Measurements from ENCODE around the gene PRKACB.
"Not testable (repeated sequence)": the region's sequence is repeated elsewhere in the genome, so short reads cannot be mapped to it uniquely, and the experiment has no call there.

PRKACB gene

GRCh38 chr1:84143796-84144565 is at the start of gene PRKACB:
Gene PRKACB, plus strand, starts transcription at chr1:84144271. Its CDS starts 91 bp downstream, at chr1:84144362.
- no peak within 1 kb of the TSS for H3K4me3 ChIP-seq (ENCODE audit: low read depth, low read length)

GRCh38 chr1:84095308-84095707 is 48.8 kb upstream of the PRKACB start:
- H3K4me3 ChIP-seq (ENCODE audit: low read depth, low read length), result no peak overlapping the region

DNA sequence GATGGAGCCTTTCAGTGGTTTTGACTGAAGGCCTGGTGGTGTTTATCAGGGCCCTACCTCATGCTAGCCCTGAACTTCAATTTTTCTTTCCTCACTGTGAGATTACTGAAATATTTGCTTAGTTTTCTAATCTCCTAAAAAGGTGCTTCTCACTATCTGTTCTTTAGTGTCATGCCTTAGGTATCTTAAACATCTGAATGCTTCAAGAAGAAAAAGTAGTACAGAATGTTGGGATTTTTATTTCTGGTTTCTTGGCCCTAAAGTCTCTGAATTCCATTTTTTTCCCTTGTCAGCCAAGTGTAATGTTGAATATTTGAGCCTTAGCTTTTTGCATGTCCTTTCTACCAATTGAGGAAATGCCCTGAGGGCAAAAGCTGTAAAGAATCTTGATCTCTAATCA is 47.9 kb upstream of the PRKACB start:
- H3K4me3 ChIP-seq (ENCODE audit: low read depth, low read length), result no peak overlapping the region

DNA sequence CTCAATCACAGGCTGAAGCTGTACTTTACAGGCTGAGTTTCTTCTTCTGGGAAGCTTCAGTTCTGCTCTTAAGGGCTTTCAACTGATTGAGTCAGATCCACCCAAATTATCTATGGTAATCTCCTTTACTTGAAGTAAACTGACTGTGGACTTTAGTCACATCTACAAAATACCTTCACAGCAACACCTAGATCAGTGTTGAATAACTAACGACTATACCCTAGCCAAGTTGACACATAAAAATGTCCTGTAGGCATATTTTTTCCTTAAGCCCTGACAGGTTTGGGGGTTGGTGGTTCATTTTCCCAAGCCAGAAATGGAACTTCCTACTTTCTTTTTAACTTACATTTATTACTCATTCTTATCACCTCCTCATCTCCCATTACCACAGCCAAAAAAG is 42.9 kb upstream of the PRKACB start:
- no peak overlapping the region for H3K4me3 ChIP-seq (ENCODE audit: low read depth, low read length)

DNA sequence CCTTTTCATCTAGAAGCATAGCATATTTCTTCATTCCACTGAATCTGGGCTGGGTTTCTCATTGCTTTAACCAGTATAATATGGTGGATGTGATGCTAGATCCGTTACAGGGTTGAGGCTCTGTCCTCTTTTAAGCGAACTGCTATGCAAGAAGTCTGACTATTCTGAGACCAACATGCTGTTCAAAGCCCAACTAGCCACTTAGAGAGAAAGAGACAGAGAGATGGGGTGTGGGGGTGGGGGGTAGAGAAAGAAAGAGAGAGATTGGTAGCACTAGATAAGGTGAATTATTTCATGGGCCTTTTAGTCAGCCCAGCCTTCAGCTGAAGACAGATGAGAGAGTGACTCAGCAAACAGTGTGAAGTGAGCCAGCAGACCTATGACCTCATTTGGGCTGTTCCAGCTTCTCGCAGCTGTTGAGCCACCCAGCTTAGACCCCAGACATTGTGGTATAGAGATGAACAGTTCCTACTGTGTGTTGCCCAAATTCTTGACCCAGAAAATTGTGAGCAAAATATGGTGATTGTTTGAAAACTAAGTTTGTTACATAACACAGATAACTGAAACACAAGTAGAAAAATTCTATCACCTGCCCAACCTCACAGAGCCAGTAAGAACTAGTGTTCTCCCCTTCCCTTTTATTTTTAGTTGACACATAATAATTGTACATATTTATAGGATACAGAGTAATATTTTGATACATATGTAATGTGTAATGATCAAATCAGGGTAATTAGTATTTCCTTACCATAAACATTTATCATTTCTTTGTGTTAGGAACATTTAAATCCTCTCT is 40.7 kb upstream of the PRKACB start:
- H3K4me3 ChIP-seq (ENCODE audit: low read depth, low read length), result no peak overlapping the region

DNA sequence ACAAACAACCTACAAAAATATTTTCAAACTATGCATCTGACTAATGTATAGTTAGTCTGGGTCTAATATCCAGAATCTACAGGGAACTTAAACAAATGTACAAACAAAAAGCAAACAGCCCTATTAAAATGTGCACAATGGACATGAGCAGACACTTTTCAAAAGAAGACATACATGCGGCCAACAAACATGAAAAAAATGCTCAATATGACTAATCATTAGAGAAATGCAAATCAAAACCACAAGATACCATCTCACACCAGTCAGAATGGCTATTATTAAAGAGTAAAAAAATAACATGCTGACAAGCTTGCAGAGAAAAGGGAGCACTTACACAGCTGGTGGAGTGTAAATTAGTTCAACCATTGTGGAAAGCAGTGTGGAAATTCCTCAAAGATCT is 36.5 kb upstream of the PRKACB start:
- H3K4me3 ChIP-seq (ENCODE audit: low read depth, low read length), result not testable (repeated sequence)

- H3K4me3 ChIP-seq (ENCODE audit: low read depth, low read length), result no peak overlapping the region
These were observed 36.1 kb upstream of the PRKACB start for GRCh38 chr1:84107955-84108354.

GRCh38 chr1:84108900-84109578 is 35.0 kb upstream of the PRKACB start:
- no peak overlapping the region for H3K4me3 ChIP-seq (ENCODE audit: low read depth, low read length)

DNA sequence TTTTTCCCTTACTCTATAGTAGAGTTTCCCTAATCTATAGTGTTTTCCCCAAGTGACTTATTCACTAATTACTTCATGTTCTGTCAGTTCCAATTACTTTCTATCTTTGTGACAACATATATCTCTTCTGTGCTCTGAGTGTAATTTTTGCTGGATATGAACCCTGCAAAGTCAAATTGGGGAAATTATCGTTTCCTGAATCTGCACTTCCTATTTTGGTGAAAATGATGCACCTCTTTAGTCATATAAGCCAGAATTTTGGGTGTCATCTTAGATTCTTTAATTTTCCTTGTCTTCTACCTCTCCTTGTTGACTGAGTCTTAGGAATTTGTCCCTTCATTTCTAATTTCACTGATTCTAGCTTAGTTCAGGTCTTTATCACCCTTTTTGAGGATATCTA is 33.4 kb upstream of the PRKACB start:
- no peak overlapping the region for H3K4me3 ChIP-seq (ENCODE audit: low read depth, low read length)

DNA sequence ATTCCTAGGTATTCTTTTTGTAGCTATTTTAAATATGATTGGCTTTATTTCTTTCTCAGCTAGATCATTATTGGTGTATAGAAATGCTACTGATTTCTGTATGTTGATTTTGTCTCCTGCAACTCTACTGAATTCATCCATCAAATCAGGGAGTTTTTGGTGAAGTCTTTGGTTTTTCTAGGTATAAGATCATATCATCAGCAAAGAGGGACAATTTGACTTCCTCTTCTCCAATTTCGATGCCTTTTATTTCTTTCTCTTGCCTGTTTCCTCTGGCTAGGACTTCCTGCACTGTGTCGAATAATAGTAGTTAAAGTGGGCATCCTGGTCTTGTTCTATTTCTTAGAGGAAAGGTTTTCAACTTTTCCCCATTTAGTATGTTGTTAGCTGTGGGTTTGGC is 27.5 kb upstream of the PRKACB start:
- H3K4me3 ChIP-seq (ENCODE audit: low read depth, low read length), result no peak overlapping the region

DNA sequence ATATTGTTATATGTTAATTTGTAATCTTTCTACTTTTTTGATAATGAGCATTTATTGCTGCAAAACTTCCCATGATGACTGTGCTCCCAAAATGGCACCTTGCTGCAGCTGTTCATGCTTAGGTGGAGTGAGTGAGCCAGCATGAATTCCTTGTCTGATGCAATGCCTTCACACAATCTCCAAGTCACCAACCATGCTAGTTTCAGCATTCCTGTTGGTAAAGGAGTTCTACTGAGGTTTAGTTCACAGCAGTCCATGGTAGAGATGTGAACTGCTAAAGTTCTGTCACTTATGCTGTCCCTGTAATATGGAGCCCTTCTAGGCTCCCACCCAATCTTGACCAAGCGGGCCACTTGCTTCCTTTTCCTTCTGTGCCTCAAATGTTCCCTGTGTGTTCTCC is 26.2 kb upstream of the PRKACB start:
- no peak overlapping the region for H3K4me3 ChIP-seq (ENCODE audit: low read depth, low read length)

DNA sequence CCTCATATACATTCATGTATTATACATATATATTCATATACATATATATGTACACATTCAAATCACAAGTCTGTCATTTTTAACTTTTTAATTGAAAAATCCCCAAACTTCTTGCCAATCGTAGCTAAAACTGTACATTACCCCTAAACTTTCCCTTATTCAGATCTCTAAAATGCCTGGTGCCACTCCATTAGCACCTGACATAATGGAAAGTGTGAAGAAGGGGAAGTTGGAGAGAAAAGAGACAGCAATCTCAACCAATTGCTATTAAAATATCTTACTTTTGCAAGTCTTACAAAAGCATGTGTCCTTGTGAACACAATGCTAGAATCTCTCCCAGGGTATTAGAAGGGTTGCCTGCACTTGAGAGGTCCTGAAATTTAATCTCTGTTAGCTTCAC is 22.7 kb upstream of the PRKACB start:
- H3K4me3 ChIP-seq (ENCODE audit: low read depth, low read length), result no peak overlapping the region

DNA sequence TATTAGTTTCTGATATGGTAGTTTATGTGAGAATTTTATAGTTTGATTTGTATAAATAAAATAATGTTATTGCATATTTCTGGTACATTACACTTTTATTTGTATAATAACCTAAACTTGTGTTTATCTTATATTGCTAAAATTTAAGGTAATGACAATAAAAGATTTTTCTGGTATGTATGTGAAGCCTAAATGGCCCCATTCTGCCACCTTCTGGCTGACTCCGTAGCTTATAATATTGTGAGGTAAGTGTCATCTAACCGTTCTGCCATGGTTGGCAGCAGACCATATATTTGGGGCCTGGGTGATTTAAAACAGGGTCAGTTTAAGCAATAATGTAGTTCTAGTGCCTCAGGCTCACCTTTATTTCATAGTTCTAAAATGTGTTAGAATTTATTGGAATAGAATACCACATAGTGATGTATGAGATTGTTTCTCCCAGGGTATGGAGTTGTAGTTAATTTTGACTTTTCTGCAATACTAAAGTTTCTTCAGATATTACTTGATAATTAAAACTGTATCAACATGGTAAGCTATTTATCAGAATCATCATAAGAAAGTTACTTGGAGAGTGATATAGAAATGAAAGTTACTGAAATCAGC is 21.2 kb upstream of the PRKACB start:
- no peak overlapping the region for H3K4me3 ChIP-seq (ENCODE audit: low read depth, low read length)

- no peak overlapping the region for H3K4me3 ChIP-seq (ENCODE audit: low read depth, low read length)
These were observed 10.6 kb upstream of the PRKACB start for GRCh38 chr1:84133479-84133878.

- H3K4me3 ChIP-seq (ENCODE audit: low read depth, low read length), result no peak overlapping the region
These were observed 8.7 kb upstream of the PRKACB start for GRCh38 chr1:84135341-84135740.

- H3K4me3 ChIP-seq (ENCODE audit: low read depth, low read length), result no peak overlapping the region
These were observed 2.7 kb upstream of the PRKACB start for GRCh38 chr1:84141182-84142003.

DNA sequence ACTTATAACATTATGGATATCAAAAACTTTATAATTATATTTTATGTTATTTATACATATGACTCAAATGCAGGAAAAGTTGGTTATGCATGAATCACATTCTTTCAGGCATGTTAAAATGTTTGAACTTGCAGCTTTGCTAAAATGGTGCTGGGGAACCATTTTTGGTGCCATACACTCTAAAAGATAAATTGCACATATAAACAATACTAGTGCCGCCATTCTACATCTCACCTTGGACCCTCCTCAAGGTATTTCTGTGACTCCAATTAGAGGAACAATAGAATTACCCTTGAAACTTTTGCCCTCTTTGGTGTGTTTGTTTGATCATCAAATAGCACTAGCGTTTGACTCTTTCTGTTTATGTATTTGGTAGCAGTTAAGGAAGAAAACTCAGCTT is 997 bp downstream of the PRKACB start:
- no peak overlapping the region for H3K4me3 ChIP-seq (ENCODE audit: low read depth, low read length)

- H3K4me3 ChIP-seq (ENCODE audit: low read depth, low read length), result no peak overlapping the region
These were observed 2.5 kb downstream of the PRKACB start for GRCh38 chr1:84146411-84147032.

- H3K4me3 ChIP-seq (ENCODE audit: low read depth, low read length), result no peak overlapping the region
These were observed 4.7 kb downstream of the PRKACB start for GRCh38 chr1:84148758-84149157.

DNA sequence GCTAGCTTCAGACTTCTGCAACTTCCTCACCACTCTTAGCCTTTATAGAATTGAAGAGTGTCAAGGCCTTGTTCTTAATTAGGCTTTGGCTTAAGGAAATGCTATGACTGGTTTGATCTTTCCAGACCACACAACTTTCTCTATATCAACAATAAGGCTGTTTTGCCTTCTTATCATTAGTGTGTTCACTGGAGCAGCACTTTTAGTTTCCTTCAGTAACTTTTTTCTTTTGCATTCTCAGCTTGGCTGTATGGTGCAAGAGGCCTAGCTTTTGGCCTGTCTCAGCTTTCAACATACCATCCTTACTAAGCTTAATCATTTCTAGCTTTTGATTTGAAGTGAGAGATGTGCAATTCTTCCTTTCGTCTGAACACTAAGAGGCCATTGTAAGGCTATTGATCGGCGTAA is 8.6 kb downstream of the PRKACB start:
- H3K4me3 ChIP-seq (ENCODE audit: low read depth, low read length), result no peak overlapping the region
